Kasumi-1 (cell line): ENCODE data around the gene FBXL17.
"Not testable (repeated sequence)": the region's sequence is repeated elsewhere in the genome, so short reads cannot be mapped to it uniquely, and the experiment has no call there.

ENCODE experiments used
- DNase-seq, 2 experiments: peaks; one replicate each; lab custom pipeline; 2025; lab: John Stamatoyannopoulos, UW

The FBXL17 gene

GRCh38 chr5:108249095-108249784 lies 132.7 kb downstream of the FBXL17 start:
- DNase-seq, result no peak

GRCh38 chr5:108238936-108239887 lies 142.7 kb downstream of the FBXL17 start:
- no peak for DNase-seq

- no peak for DNase-seq
Observed at GRCh38 chr5:108238461-108238860, 143.4 kb downstream of the FBXL17 start.

DNA sequence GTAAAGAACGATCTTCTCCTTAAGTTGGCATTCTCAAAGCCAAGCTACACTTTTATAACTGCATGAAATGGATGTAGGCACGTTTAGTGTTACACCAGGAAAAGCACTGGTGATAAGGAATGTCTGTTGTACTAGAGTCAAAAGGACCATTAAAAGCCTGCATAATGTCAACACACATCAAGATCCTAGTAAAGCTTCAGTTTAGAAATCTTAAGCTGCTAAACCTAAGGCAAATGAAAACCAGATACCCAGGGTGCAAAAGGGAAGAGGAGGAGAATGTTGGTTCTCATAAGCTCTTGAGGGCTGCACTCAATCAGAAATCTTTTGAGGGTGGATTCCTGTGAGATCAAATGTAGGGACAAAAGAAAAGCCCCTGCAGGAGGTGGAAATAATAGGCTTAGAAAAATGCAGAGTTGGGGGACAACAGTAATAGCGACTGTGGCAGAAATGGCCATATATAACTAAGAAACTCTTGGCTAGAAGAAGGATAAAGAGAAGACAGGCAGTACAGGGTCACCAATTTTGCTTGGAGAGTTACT lies 148.2 kb downstream of the FBXL17 start:
- no peak for DNase-seq

- no peak for DNase-seq
Observed at GRCh38 chr5:108232805-108233204, 149.1 kb downstream of the FBXL17 start.

DNA sequence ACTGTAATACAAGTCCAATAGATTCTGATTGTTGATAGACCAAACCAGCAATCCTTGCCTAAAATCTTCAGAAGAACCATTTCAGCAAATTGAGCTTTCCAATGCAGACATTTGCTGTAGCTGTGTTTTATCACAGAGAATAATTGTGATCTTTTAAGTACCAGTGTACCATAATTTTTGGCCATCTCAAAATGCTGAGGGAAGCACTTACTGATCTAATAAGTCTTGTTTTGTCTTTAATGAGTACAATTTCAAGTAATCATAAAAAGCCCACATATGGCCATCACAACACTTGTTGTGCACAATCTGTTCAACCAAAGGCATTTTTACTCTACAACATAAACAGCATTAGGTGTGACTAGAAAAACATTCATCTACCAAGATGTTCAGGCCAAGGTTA lies 159.9 kb downstream of the FBXL17 start:
- no peak for DNase-seq

- no peak for DNase-seq
Observed at GRCh38 chr5:108220834-108221233, 161.1 kb downstream of the FBXL17 start.

- no peak for DNase-seq
Observed at GRCh38 chr5:108216890-108217289, 165.0 kb downstream of the FBXL17 start.

DNA sequence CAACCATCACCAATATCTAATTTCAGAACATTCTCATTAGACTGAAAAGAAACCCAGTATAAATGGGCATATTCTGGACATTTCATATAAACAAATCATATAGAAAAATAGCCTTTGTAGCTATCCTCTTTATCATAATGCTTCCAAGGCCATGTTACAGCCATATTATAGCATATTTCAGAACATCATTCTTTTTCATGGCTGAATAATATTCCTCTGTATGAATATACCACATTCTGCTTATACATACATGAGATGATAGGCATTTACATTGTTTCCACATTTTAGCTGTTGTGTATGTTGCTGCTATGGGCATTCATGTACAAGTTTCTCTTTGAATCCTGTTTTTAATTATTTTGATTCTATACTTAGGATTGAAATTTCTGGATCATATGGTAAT lies 167.0 kb downstream of the FBXL17 start:
- no peak for DNase-seq

- no peak for DNase-seq
Observed at GRCh38 chr5:108212775-108213346, 169.0 kb downstream of the FBXL17 start.

- DNase-seq, result no peak
Observed at GRCh38 chr5:108206707-108207106, 175.2 kb downstream of the FBXL17 start.

DNA sequence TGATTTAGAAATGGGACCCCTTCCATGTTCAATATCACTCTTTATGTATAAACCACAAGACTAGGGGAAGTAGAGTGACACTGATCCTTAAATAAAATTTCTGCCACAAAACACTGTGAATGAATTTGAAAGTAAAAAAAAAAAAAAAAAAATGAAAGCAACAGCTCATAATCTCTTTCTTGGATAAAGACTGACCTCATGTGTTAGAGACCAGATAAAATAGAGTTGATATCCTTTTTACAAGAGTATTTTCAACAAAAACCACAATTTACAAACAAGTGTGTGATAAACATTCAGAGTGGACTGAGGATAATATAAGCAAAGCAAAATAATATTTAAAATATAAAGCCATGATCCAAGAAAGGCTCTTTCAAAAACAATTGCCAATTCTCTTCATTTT lies 180.2 kb downstream of the FBXL17 start:
- DNase-seq, result no peak

GRCh38 chr5:108196276-108196675 lies 185.6 kb downstream of the FBXL17 start:
- DNase-seq, result peak in 1 of 2 experiments; percentile 7

DNA sequence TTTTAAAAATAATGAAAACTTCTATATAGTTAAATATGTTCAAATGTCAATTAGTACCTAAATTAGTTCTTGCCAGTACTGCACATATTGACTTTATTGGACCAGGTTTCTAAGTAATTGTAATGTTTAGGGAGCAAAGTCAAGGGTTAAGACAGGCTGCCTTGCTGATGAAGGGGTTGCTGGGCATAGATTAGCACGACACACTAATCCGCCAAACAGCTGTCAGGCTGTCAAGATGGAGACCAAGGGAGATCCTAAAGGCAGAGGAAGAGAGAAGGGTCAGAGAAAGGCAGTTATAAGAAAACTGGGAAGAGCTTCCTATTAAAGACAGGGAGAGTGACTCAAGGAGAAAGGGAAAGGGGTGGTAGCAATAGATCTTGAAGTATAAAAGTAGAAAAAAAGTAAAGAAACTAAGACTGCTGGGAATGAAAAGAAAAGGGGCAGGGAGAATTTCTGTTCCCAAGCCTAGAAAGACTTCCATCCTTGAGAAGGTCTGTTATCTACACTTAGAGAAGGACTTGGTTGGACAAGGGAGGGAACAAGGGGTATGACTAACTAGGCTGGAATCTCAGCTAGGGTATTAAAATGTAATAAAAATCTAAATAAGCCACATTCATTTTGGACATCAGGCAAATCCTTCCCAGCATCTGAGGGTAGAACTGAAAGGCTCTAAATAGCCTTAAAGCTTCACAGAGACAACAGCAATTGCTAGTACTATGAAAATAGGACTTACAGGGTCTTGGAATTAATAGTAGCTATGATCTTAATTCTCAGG lies 188.7 kb downstream of the FBXL17 start:
- DNase-seq, result no peak

DNA sequence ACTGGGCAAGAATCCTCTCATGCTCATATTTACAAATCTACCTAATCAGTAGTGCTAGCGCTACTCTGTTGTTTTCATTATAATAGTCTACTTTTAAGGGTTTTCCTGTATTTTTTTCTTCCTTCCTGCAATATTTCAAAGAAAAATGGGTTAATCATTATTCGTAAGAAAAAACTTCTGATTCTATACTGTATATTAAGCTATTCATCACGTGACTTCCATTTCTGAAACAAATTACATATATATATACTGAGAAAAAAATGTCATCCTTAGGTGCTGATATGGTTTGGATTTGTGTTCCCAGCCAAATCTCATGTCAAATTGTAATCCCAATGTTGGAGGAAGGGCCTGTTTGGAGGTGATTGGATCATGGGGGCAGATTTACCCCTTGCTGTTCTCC lies 197.0 kb downstream of the FBXL17 start:
- no peak for DNase-seq

GRCh38 chr5:108181975-108182374 lies 199.9 kb downstream of the FBXL17 start:
- no peak for DNase-seq

DNA sequence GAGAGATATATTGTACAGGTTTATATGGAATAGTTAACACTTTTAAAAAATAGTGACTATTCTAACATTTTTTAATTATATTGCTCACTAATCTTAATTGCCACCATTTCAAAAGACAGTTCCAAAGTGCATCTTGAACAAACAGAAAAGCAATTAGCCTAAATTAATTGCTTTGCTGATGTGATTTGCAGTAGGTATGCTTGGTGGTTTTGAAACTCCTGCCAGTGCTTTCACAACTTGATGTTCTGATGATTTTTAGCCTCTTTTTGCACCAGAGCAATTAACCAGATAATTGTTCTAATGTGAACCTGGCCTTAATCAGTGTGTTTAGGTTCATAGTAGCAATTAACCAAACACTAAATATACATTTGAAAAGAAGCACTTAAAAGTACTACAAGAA lies 207.6 kb downstream of the FBXL17 start:
- no peak for DNase-seq

DNA sequence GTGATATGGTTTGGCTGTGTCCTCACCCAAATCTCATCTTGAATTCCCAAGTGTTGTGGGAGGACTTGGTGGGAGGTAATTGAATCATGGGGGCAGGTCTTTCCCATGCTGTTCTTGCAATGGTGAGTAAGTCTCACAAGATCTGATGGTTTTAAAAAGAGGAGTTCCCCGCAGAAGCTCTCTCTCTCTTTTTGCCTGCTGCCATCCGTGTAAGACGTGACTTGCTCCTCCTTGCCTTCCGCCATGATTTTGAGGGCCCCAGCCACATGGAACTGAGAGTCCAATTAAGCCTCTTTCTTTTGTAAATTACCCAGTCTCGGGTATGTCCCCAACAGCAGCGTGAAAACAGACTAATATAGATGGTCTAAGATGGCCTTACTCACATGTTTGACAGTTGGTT lies 210.1 kb downstream of the FBXL17 start:
- no peak for DNase-seq

GRCh38 chr5:108168915-108169314 lies 213.0 kb downstream of the FBXL17 start:
- no peak for DNase-seq

- no peak for DNase-seq
Observed at GRCh38 chr5:108167174-108167573, 214.7 kb downstream of the FBXL17 start.

DNA sequence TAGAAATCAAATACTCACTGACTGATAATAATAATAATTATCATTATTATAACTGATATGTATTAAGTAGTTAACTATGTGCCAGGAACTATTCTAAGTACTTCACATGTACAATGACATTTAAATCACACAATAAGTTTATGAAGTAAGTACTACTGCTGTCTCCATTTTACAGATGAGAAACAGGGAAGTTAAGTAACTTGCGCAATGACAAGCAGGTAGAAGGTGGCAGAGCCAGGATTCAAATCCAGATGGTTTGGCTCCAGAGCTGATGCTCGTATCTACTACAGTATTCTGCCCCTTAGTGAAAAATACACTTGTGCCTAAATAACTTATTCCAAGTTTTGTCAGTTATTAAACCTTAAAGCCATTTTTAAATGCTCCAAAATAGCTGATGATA lies 217.3 kb downstream of the FBXL17 start:
- DNase-seq, result no peak

- not testable (repeated sequence) for DNase-seq
Observed at GRCh38 chr5:108152854-108153253, 229.0 kb downstream of the FBXL17 start.
